GM12878 (cell line): ENCODE data around the gene CNOT2. TPM values are rescaled to one million over a fixed set of nuclear protein-coding genes. Genes with fewer than 3 reads are reported as not detected.
A peak's percentile ranks its signal among the peaks of the same experiment; 100 is the strongest.

Experiments
- ATAC-seq: fragments of 200-7000 bp; cut with Tn5 transposase; 3 replicates; pipeline ENCODE4 v1.9.1; 2020; ENCODE audit warnings: mild to moderate bottlenecking, moderate library complexity
- BruUV-seq: library from RNA; stranded (reverse); fragments of 400-500 nt; replicated peaks from 2 replicates; lab custom pipeline; 2021; lab: Mats Ljungman, UMichigan
- CTCF ChIA-PET: fragments of 300-600 bp; sonication (Branson Sonifier 250); formaldehyde crosslinking; extraction: SDS; loops from one replicate; lab custom pipeline; 2021; ENCODE audit warnings: inconsistent platforms; lab: Yijun Ruan, JAX
- POLR2A ChIA-PET: fragments of 350-600 bp; formaldehyde crosslinking; extraction: SDS; loops from one replicate; lab custom pipeline; 2021; ENCODE audit warnings: inconsistent platforms; lab: Charles Lee
- RAD21 ChIA-PET: fragments of 300-600 bp; sonication (Branson Sonifier 250); formaldehyde crosslinking; loops from one replicate; lab custom pipeline; 2023; ENCODE audit warnings: antibody characterized with exemption; ENCODE audit not compliant: unreplicated experiment; lab: Charles Lee
- SMC1A ChIA-PET: fragments of 300-600 bp; sonication (Branson Sonifier 250); formaldehyde crosslinking; loops from one replicate; lab custom pipeline; 2023; ENCODE audit not compliant: unreplicated experiment, uncharacterized antibody; lab: Charles Lee
- DNase-seq: peaks from one replicate; pipeline ENCODE4 v3.0.0-alpha.2; 2011; ENCODE audit warnings: low read depth, low spot score
- FAIRE-seq: peaks from 3 replicates; lab custom pipeline; 2011; peaks lifted over from hg19 to GRCh38; lab: Jason Lieb, UNC
- H2AFZ ChIP-seq: 2 replicates; pipeline ENCODE4 v1.6.0; 2011; ENCODE audit warnings: low read depth, low read length, control low read depth; ENCODE audit not compliant: control insufficient read depth
- H3K27ac ChIP-seq: 2 replicates; pipeline ENCODE4 v1.5.1; 2011; ENCODE audit warnings: control low read depth; ENCODE audit not compliant: control insufficient read depth, insufficient read depth
- H3K27me3 ChIP-seq, 2 experiments: replicated peaks in 1 of 2; 2 replicates each; pipeline versions ENCODE4 v1.6.0 to v1.6.1; 2011; ENCODE audit warnings: low read length in 1 of 2; ENCODE audit not compliant: control insufficient read depth in 2 of 2, insufficient read depth in 2 of 2
- H3K36me3 ChIP-seq, 2 experiments: 2 replicates each; pipeline ENCODE4 v1.5.1; 2011; ENCODE audit warnings: low read length in 1 of 2; ENCODE audit not compliant: control insufficient read depth in 2 of 2, insufficient read depth in 2 of 2
- H3K4me1 ChIP-seq: 2 replicates; pipeline ENCODE4 v1.6.1; 2011; ENCODE audit warnings: mild to moderate bottlenecking, low read length, moderate library complexity, mixed read lengths; ENCODE audit not compliant: control insufficient read depth, insufficient read depth
- H3K4me2 ChIP-seq: 2 replicates; pipeline ENCODE4 v1.6.0; 2011; ENCODE audit warnings: control low read depth; ENCODE audit not compliant: control insufficient read depth, insufficient read depth
- H3K4me3 ChIP-seq: fragments of 200-600 bp; sonication (generic); 2 replicates; pipeline ENCODE4 v1.5.1; 2016
- H3K79me2 ChIP-seq: 2 replicates; pipeline ENCODE4 v1.6.0; 2011; ENCODE audit warnings: low read length; ENCODE audit not compliant: control insufficient read depth, insufficient read depth
- H3K9ac ChIP-seq: 2 replicates; pipeline ENCODE4 v1.8.0; 2011; ENCODE audit warnings: low read length, control low read depth, mixed read lengths; ENCODE audit not compliant: control insufficient read depth, insufficient read depth
- H3K9me3 ChIP-seq: replicated peaks from 3 replicates; pipeline ENCODE4 v1.5.1; 2011; ENCODE audit warnings: mild to moderate bottlenecking, low read length; ENCODE audit not compliant: control insufficient read depth, insufficient read depth
- H4K20me1 ChIP-seq: 2 replicates; pipeline ENCODE4 v1.6.0; 2011; ENCODE audit not compliant: control insufficient read depth, insufficient read depth
- CBX5 ChIP-seq: sonication (generic); IDR thresholded peaks from 2 replicates; pipeline ENCODE4 v1.6.1; 2016; ENCODE audit warnings: low read depth, moderate library complexity, mild to moderate bottlenecking, inconsistent platforms
- CHD1 ChIP-seq: IDR thresholded peaks from 2 replicates; pipeline ENCODE4 v1.6.1; 2012; ENCODE audit warnings: low read depth, low read length, improper control_type of control experiment
- CREB1 ChIP-seq: IDR thresholded peaks from 2 replicates; pipeline ENCODE4 v1.6.1; 2012; ENCODE audit warnings: low read depth, mild to moderate bottlenecking, inconsistent platforms
- HDAC2 ChIP-seq: fragments of 200-600 bp; sonication (generic); IDR thresholded peaks from 2 replicates; pipeline ENCODE4 v1.6.1; 2017
- KLF5 ChIP-seq: fragments of 450-650 bp; IDR thresholded peaks from 2 replicates; pipeline ENCODE4 v1.6.1; 2014; ENCODE audit warnings: mild to moderate bottlenecking; ENCODE audit not compliant: partially characterized antibody
- NFIC ChIP-seq: IDR thresholded peaks from 2 replicates; pipeline ENCODE4 v1.6.1; 2012; ENCODE audit warnings: low read depth, mild to moderate bottlenecking, inconsistent platforms, low read length, moderate library complexity
- RAD51 ChIP-seq: fragments of 450-650 bp; IDR thresholded peaks from 2 replicates; pipeline ENCODE4 v1.6.1; 2016; ENCODE audit warnings: moderate library complexity, mild to moderate bottlenecking, inconsistent platforms
- RFX5 ChIP-seq: IDR thresholded peaks from 2 replicates; pipeline ENCODE4 v1.6.1; 2011; ENCODE audit warnings: low read depth, low read length, improper control_type of control experiment
- SREBF2 ChIP-seq: IDR thresholded peaks from 2 replicates; pipeline ENCODE4 v1.6.1; 2012; ENCODE audit warnings: mild to moderate bottlenecking, low read length
- STAT3 ChIP-seq: IDR thresholded peaks from 2 replicates; pipeline ENCODE4 v1.6.1; 2011; ENCODE audit warnings: low read depth, low read length, improper control_type of control experiment
- ZBTB40 ChIP-seq: fragments of 450-650 bp; IDR thresholded peaks from 2 replicates; pipeline ENCODE4 v1.6.1; 2016; ENCODE audit warnings: mild to moderate bottlenecking, moderate library complexity, borderline replicate concordance
- ZZZ3 ChIP-seq: IDR thresholded peaks from 2 replicates; pipeline ENCODE4 v1.6.1; 2011; ENCODE audit warnings: low read depth; ENCODE audit not compliant: control insufficient read depth, insufficient read length
- WGBS: methylation state at CpG from one replicate; pipeline ENCODE4 v1.1.6; 2016; ENCODE audit warnings: low lambda C conversion rate; ENCODE audit not compliant: insufficient replicate concordance, insufficient coverage; ENCODE audit errors: missing lambda C conversion rate; 5-methylcytosine and 5-hydroxymethylcytosine counted together
- in situ Hi-C: fragments of 300-500 bp; cut with MboI; formaldehyde crosslinking; loops from 9 replicates; pipeline ENCODE4 v1.14.3; 2018; ENCODE audit warnings: mixed read lengths
- intact Hi-C: fragments of 100-400 bp; cut with micrococcal nuclease; formaldehyde crosslinking; loops from one replicate; pipeline ENCODE4 v1.14.2; 2022; ENCODE audit not compliant: unreplicated experiment
- polyA plus RNA-seq, 11 experiments: library from polyadenylated mRNA; depleted of rRNA in 4 of 11; unstranded in 6 of 11; stranded (reverse) in 5 of 11; fragments of >200 nt; fragmentation: Nextera tagmentation in 4 of 11; fragmentation: Illumina TruSeq in 1 of 11; extraction: Ambion mirVana in 4 of 11; extraction: Trizol in 1 of 11; gene quantifications; 1 replicate in 1 of 11; 2 replicates in 10 of 11; pipeline versions ENCODE4 v1.2.1 to v1.2.3, GENCODE V29; 2011 to 2016; ENCODE audit warnings: inconsistent platforms in 2 of 11, missing spikeins in 2 of 11, low read depth in 1 of 11
- total RNA-seq, 4 experiments: library from RNA; depleted of rRNA in 3 of 4; stranded (reverse); fragments of >200 nt in 3 of 4; fragmentation: Illumina TruSeq in 1 of 4; extraction: Trizol in 1 of 4; gene quantifications; 2 replicates each; pipeline versions ENCODE4 v1.2.1 to v1.2.3, GENCODE V29; 2013 to 2021

Gene CNOT2
- total and polyA plus RNA-seq, 10 of the 15 experiments (the other 5 are each of a cell fraction or from before 2014, with no cell fraction given) = 37.9 to 127 (median 82.4) TPM

DNA sequence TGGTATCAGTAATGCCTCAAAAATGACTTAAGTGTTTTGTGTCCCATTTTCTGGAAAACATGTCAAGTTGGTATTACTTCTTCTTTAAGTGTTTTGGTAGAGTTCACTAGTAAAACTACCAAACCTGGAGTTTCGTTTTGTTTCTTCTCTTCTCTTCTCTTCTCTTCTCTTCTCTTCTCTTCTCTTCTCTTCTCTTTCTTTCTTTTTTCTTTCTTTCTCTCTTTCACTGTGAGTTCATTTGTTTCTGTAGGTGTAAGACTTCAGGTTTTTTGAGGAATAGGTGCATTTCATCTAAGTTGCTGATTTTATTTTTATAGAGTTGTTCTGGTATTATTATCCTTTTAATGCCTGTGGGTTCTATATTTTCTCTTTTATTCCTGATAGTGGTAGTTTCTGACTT lies 21.9 kb downstream of the CNOT2 start (continued):
- TF ChIP-seq NFIC (no peak), RAD51 (no peak), KLF5 (no peak), CBX5 (no peak), HDAC2 (no peak), RFX5 (no peak), CHD1 (no peak), ZZZ3 (no peak), SREBF2 (no peak)

DNA sequence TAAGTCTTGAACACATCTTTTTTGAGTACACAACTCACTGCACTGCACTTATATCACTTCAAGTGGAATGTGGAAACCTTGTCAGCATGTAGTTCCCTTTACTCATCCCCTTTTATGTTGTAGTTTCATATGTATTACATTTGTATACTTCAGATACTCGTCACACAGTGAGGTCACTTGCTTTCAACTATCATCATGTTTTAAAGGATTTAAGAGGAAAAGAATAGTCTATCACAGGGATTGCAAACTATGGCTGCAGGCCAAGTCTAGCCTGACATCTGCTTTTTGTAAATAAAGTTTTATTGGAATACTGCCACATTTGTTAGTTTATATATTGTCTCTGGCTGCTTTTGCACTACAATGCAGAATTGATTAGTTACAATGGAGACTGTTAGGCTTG lies 24.3 kb downstream of the CNOT2 start:
- ChIA-PET POLR2A (no interaction called here), SMC1A (no interaction called here), RAD21 (no interaction called here)
- Histone ChIP-seq H3K9ac (no peak overlapping the region), H3K4me3 (no peak overlapping the region), H3K27ac (no peak overlapping the region), H2AFZ (no peak overlapping the region), H3K9me3 (no peaks in the 10 kb centered on the region; the same call in none of the 3 replicates), H4K20me1 (no peaks in the 10 kb centered on the region), H3K36me3 (no peaks in the 10 kb centered on the region; a peak in 1 of 4 replicates), H3K79me2 (peaks cover 82% of the 10 kb centered on the region), H3K4me1 (no peaks in the 10 kb centered on the region), H3K4me2 (no peak overlapping the region)
- WGBS = 54% methylated on average over 1 of the region's 1 CpG
- DNase-seq (no peak), ATAC-seq (peak; percentile 40), FAIRE-seq (no peak)
- in situ Hi-C loops = no loop called here
- intact Hi-C loops = no loop called here
- no TSS peak for BruUV-seq
- TF ChIP-seq ZBTB40 (peak; percentile 74), STAT3 (no peak), CREB1 (peak; percentile 55; the same call in 1 of the 2 replicates)
- TF ChIP-seq, all 136 proteins: peak for 2
- H3K27me3 ChIP-seq = no peaks in the 10 kb centered on the region
- CTCF ChIA-PET = no interaction called here
